Measurements from ENCODE around the gene TJAP1.
"Not testable (repeated sequence)": the region's sequence is repeated elsewhere in the genome, so short reads cannot be mapped to it uniquely, and the experiment has no call there.

TJAP1 gene

GRCh38 chr6:43489277-43490072, 12.1 kb downstream of the TJAP1 start:
- no peak for DNase-seq

GRCh38 chr6:43490523-43490939, 13.2 kb downstream of the TJAP1 start:
- no peak for DNase-seq

- DNase-seq = no peak
These were observed 14.6 kb downstream of the TJAP1 start for GRCh38 chr6:43491750-43492661.

GRCh38 chr6:43492673-43493072, 15.3 kb downstream of the TJAP1 start:
- DNase-seq = no peak

- DNase-seq = no peak
These were observed 15.9 kb downstream of the TJAP1 start for GRCh38 chr6:43493230-43493629.

- DNase-seq = no peak
These were observed 16.5 kb downstream of the TJAP1 start for GRCh38 chr6:43493833-43494232.

GRCh38 chr6:43494321-43494720, 17.0 kb downstream of the TJAP1 start:
- no peak for DNase-seq

GRCh38 chr6:43494766-43495165, 17.4 kb downstream of the TJAP1 start:
- DNase-seq = no peak

- DNase-seq = no peak
These were observed 18.1 kb downstream of the TJAP1 start for GRCh38 chr6:43495409-43495941.

- DNase-seq = no peak
These were observed 19.2 kb downstream of the TJAP1 start for GRCh38 chr6:43496370-43497128.

- DNase-seq = no peak
These were observed 19.7 kb downstream of the TJAP1 start for GRCh38 chr6:43497129-43497396.

GRCh38 chr6:43497689-43498088, 20.3 kb downstream of the TJAP1 start:
- DNase-seq = no peak

GRCh38 chr6:43498291-43498690, 20.9 kb downstream of the TJAP1 start:
- not testable (repeated sequence) for DNase-seq

GRCh38 chr6:43499028-43499815, 21.9 kb downstream of the TJAP1 start:
- DNase-seq = no peak

- DNase-seq = no peak
These were observed 23.6 kb downstream of the TJAP1 start for GRCh38 chr6:43500921-43501320.

- DNase-seq = no peak
These were observed 25.3 kb downstream of the TJAP1 start for GRCh38 chr6:43502666-43503065.

GRCh38 chr6:43503443-43503842, 26.1 kb downstream of the TJAP1 start:
- DNase-seq = no peak

- DNase-seq = no peak
These were observed 27.6 kb downstream of the TJAP1 start for GRCh38 chr6:43504756-43505593.

- DNase-seq = no peak
These were observed 28.3 kb downstream of the TJAP1 start for GRCh38 chr6:43505718-43506117.

- no peak for DNase-seq
These were observed 28.8 kb downstream of the TJAP1 start for GRCh38 chr6:43506171-43506570.
